Panc1 (cell line): Measurements from ENCODE around the gene FITM2. TPM values are rescaled to one million over a fixed set of nuclear protein-coding genes. Genes with fewer than 3 reads are reported as not detected.

Experiments
- ATAC-seq: fragments of 200-7000 bp; cut with Tn5 transposase; 2 replicates; pipeline ENCODE4 v1.9.1; 2020; ENCODE audit warnings: mild to moderate bottlenecking, moderate library complexity
- BruUV-seq: library from RNA; stranded (reverse); fragments of 400-500 nt; replicated peaks from 2 replicates; lab custom pipeline; 2021; lab: Mats Ljungman, UMichigan
- CTCF ChIA-PET: fragments of 300-600 bp; sonication (Branson Sonifier 250); formaldehyde crosslinking; loops from one replicate; lab custom pipeline; 2022; ENCODE audit warnings: antibody characterized with exemption; lab: Charles Lee
- POLR2A ChIA-PET: fragments of 300-600 bp; sonication (Branson Sonifier 250); formaldehyde crosslinking; loops from one replicate; lab custom pipeline; 2022; ENCODE audit warnings: antibody characterized with exemption; lab: Charles Lee
- DNase-seq: peaks from one replicate; pipeline ENCODE4 v3.0.0-alpha.2; 2010; ENCODE audit warnings: low read depth, low spot score
- H3K27ac ChIP-seq: 2 replicates; pipeline ENCODE4 v1.5.1; 2011; ENCODE audit warnings: mild to moderate bottlenecking, low read length, inconsistent platforms
- H3K27me3 ChIP-seq: fragments of 200-500 bp; sonication (Bioruptor generic); 2 replicates; pipeline ENCODE4 v1.6.0; 2014; ENCODE audit warnings: low read length, inconsistent platforms; ENCODE audit not compliant: control insufficient read depth, insufficient read depth
- H3K36me3 ChIP-seq: fragments of 200-500 bp; sonication (Bioruptor generic); 2 replicates; pipeline ENCODE4 v1.5.1; 2014; ENCODE audit warnings: inconsistent platforms, mild to moderate bottlenecking, low read length, moderate library complexity; ENCODE audit not compliant: control insufficient read depth, insufficient read depth
- H3K4me1 ChIP-seq: 2 replicates; pipeline ENCODE4 v1.5.1; 2011; ENCODE audit warnings: inconsistent platforms, mild to moderate bottlenecking, low read length, moderate library complexity; ENCODE audit not compliant: control insufficient read depth, insufficient read depth
- H3K4me3 ChIP-seq, 2 experiments: 2 replicates each; pipeline ENCODE4 v1.5.1; 2011 to 2012; ENCODE audit warnings: low read depth in 2 of 2, low read length in 2 of 2, mild to moderate bottlenecking in 2 of 2, inconsistent platforms in 1 of 2, moderate library complexity in 1 of 2
- H3K9me3 ChIP-seq: fragments of 200-500 bp; sonication (Bioruptor generic); 2 replicates; pipeline ENCODE4 v1.5.1; 2014; ENCODE audit warnings: low read depth, mild to moderate bottlenecking, inconsistent platforms, low read length, moderate library complexity; ENCODE audit not compliant: control insufficient read depth, insufficient read depth
- POLR2AphosphoS5 ChIP-seq: IDR thresholded peaks from 2 replicates; pipeline ENCODE4 v1.6.1; 2012; ENCODE audit warnings: mild to moderate bottlenecking, low read depth, low read length, moderate library complexity
- REST ChIP-seq, 2 experiments: IDR thresholded peaks; 2 replicates each; pipeline ENCODE4 v1.6.1; 2011 to 2012; ENCODE audit warnings: low read depth in 2 of 2, control low read depth in 1 of 2, low read length in 1 of 2, mild to moderate bottlenecking in 1 of 2, moderate library complexity in 1 of 2; ENCODE audit not compliant: insufficient read depth in 1 of 2
- SIN3A ChIP-seq: IDR thresholded peaks from 2 replicates; pipeline ENCODE4 v1.6.1; 2012; ENCODE audit warnings: low read depth, mild to moderate bottlenecking, low read length, moderate library complexity, borderline replicate concordance; ENCODE audit not compliant: insufficient read depth
- TCF7L2 ChIP-seq: IDR thresholded peaks from 2 replicates; pipeline ENCODE4 v1.6.1; 2011; ENCODE audit warnings: mild to moderate bottlenecking, low read depth, low read length, inconsistent platforms
- in situ Hi-C: cut with HindIII; loops from 2 replicates; pipeline ENCODE4 v1.10.0; 2016; ENCODE audit warnings: low sequenced_read_pairs, low pct_unique_long_range_greater_than_20kb
- intact Hi-C: fragments of 100-400 bp; cut with micrococcal nuclease; formaldehyde crosslinking; loops from one replicate; pipeline ENCODE4 v1.10.0; 2022; ENCODE audit not compliant: unreplicated experiment
- total RNA-seq: library from RNA; stranded (reverse); gene quantifications from one replicate; pipeline ENCODE4 v1.2.1, GENCODE V29; 2021; ENCODE audit not compliant: unreplicated experiment
- TF ChIP-seq, protein P1 (sequence below): fragments of 450-650 bp; IDR thresholded peaks from 2 replicates; pipeline ENCODE4 v1.5.1; 2017; ENCODE audit warnings: mild to moderate bottlenecking

Gene FITM2
- total RNA-seq, 1 experiment from 2014 or later = 10.5 TPM

DNA sequence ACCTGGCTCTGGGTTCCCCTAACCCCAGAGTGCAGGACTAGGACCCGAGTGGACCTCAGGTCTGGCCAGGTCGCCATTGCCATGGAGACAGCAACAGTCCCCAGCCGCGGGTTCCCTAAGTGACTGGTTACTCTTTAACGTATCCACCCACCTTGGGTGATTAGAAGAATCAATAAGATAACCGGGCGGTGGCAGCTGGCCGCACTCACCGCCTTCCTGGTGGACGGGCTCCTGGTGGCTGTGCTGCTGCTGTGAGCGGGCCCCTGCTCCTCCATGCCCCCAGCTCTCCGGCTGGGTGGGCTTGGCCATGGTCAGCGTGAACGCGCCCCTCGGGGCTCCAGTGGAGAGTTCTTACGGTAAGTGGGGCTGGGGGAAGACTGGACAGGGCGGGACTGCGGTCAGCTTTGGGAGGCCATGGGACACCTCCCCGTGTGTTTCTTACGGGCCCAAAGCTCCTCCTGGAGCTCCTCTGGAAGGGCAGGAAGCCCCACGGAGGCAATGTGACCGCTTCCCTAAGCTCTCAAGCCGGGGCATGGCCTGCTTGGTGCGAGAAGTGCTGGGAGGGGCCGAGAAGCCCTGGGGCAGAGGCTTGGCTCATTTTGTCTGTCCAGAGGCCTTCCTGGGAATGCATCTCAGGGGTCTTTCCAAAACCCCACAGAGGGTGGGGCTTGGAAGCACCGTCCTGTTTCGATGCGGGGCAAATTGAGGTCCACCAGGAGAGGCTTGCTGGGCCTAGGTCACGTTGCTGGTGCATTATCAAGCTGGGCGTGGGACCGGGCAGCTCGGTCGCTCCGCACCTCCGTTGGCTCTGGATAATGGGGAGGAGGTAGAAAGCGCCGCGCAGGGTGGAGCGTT, 44.7 kb upstream of the FITM2 start, which contains the start of gene HNF4A:
Gene HNF4A, plus strand, starts transcription at position 202 of the 855 bp plus-strand sequence. Its CDS starts 106 bp downstream, at position 308.
- H3K27me3 ChIP-seq = no peaks in the 10 kb centered on the region; the same call in 1 of the 2 replicates
- no peak for ATAC-seq
- ChIA-PET POLR2A (no interaction called here), CTCF (no interaction called here)
- in situ Hi-C loops = no loop called here
- H3K36me3 ChIP-seq = no peaks in the 10 kb centered on the region
- DNase-seq = no peak
- H3K4me1 ChIP-seq = no peaks in the 10 kb centered on the region
- no peak within 1 kb of the TSS for H3K27ac ChIP-seq
- no peak within 1 kb of the TSS for H3K4me3 ChIP-seq
- no TSS peak for BruUV-seq
- no peaks in the 10 kb centered on the region for H3K9me3 ChIP-seq
- intact Hi-C loops = no loop called here
- no peak for TF ChIP-seq POLR2AphosphoS5
- TF ChIP-seq TCF7L2 = no peak
- no peak for TF ChIP-seq REST (IDR thresholded peaks at IDR 0.05; ENCODE audit: insufficient read depth in 1 of 2, low read depth in 2 of 2, low read length in 1 of 2)
- no peak for TF ChIP-seq SIN3A
- TF ChIP-seq, protein P1, sequence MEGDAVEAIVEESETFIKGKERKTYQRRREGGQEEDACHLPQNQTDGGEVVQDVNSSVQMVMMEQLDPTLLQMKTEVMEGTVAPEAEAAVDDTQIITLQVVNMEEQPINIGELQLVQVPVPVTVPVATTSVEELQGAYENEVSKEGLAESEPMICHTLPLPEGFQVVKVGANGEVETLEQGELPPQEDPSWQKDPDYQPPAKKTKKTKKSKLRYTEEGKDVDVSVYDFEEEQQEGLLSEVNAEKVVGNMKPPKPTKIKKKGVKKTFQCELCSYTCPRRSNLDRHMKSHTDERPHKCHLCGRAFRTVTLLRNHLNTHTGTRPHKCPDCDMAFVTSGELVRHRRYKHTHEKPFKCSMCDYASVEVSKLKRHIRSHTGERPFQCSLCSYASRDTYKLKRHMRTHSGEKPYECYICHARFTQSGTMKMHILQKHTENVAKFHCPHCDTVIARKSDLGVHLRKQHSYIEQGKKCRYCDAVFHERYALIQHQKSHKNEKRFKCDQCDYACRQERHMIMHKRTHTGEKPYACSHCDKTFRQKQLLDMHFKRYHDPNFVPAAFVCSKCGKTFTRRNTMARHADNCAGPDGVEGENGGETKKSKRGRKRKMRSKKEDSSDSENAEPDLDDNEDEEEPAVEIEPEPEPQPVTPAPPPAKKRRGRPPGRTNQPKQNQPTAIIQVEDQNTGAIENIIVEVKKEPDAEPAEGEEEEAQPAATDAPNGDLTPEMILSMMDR = no peak

DNA sequence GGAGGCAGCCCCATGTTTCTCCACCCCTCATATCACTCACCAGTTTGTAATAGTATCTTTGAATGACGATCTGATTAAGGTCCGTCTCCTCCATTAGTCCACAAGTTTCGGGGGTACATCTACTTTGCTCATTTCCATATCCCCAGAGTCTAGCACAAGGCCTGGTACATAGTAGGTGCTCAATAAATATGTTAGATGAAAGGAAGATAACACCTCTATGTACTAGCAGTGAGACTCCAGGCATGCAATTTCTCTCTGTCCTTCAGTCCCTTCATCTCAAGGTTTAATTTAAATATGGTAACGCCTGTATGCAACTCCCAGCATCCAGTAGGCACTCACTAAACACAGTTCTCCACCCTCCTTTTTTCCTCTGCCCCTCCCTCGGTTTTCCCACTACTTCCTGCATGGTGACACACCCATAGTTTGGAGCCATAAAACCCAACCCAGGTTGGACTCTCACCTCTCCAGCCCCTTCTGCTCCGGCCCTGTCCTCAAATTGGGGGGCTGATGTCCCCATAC, 44.0 kb upstream of the FITM2 start:
- intact Hi-C loops = no loop called here
- no peak overlapping the region for H3K4me3 ChIP-seq

More for the DNA sequence above, 44.0 kb upstream of the FITM2 start:
- no peaks in the 10 kb centered on the region; the same call in 1 of the 2 replicates for H3K27me3 ChIP-seq
- H3K27ac ChIP-seq = no peak overlapping the region
- no TSS peak for BruUV-seq
- in situ Hi-C loops = no loop called here
- no peaks in the 10 kb centered on the region for H3K9me3 ChIP-seq
- CTCF ChIA-PET = no interaction called here
- no peaks in the 10 kb centered on the region for H3K4me1 ChIP-seq
- no peak for ATAC-seq
- DNase-seq = no peak
- H3K36me3 ChIP-seq = no peaks in the 10 kb centered on the region
- POLR2A ChIA-PET = interaction anchor here (0.6 kb wide), 1 partner anchor 41 kb away, joined by 7 read pairs; no protein-coding TSS in a partner anchor
- TF ChIP-seq REST (IDR thresholded peaks at IDR 0.05; ENCODE audit: insufficient read depth in 1 of 2, low read depth in 2 of 2, low read length in 1 of 2) = no peak
- TF ChIP-seq, protein P1 = no peak
- TF ChIP-seq SIN3A = no peak
- no peak for TF ChIP-seq POLR2AphosphoS5
- no peak for TF ChIP-seq TCF7L2
